ENCODE results near the gene STX3.
"Not testable (repeated sequence)": the region's sequence is repeated elsewhere in the genome, so short reads cannot be mapped to it uniquely, and the experiment has no call there.

DNA sequence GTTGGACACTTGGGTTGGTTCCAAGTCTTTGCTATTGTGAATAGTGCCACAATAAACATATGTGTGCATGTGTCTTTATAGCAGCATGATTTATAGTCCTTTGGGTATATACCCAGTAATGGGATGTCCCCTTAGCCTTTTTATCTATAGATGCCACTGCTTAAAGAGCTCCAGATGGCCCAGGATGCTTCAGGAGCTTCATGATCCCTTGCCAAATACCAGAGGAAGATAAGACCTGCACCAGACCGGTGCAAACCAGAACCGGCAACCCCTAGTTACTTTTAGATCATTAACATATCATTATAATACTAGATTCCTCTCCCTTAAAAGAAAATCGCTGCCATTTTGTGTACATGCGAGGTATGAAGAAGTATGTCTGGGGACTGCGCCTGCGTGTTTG is 93.3 kb downstream of the STX3 start:
- TF ChIP-seq, protein P1, sequence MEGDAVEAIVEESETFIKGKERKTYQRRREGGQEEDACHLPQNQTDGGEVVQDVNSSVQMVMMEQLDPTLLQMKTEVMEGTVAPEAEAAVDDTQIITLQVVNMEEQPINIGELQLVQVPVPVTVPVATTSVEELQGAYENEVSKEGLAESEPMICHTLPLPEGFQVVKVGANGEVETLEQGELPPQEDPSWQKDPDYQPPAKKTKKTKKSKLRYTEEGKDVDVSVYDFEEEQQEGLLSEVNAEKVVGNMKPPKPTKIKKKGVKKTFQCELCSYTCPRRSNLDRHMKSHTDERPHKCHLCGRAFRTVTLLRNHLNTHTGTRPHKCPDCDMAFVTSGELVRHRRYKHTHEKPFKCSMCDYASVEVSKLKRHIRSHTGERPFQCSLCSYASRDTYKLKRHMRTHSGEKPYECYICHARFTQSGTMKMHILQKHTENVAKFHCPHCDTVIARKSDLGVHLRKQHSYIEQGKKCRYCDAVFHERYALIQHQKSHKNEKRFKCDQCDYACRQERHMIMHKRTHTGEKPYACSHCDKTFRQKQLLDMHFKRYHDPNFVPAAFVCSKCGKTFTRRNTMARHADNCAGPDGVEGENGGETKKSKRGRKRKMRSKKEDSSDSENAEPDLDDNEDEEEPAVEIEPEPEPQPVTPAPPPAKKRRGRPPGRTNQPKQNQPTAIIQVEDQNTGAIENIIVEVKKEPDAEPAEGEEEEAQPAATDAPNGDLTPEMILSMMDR (IDR thresholded peaks at IDR 0.05), result not testable (repeated sequence)
- not testable (repeated sequence) for TF ChIP-seq EP300, POLR2A, POLR2AphosphoS5 (IDR thresholded peaks at IDR 0.05)

Data from stomach (tissue), 4 donors.